Tibial nerve (tissue), 4 donors: Measurements from ENCODE around the gene SSR3.

ENCODE experiments used
- CTCF ChIP-seq, 5 experiments: fragments of 200-600 bp in 3 of 5; fragments of 450-650 bp in 2 of 5; sonication (generic) in 3 of 5; IDR thresholded peaks; one replicate each; pipeline ENCODE4 v1.5.1; 2016 to 2019; ENCODE audit warnings: antibody characterized with exemption in 5 of 5, mild to moderate bottlenecking in 3 of 5, moderate library complexity in 2 of 5
- EP300 ChIP-seq, 2 donors: sonication (generic); formaldehyde crosslinking; IDR thresholded peaks; one replicate each; pipeline ENCODE4 v1.6.1; 2017; ENCODE audit warnings: antibody characterized with exemption in 2 of 2, mild to moderate bottlenecking in 1 of 2
- POLR2A ChIP-seq, 2 donors: fragments of 450-650 bp; IDR thresholded peaks; one replicate each; pipeline ENCODE4 v1.6.1; 2017; ENCODE audit warnings: antibody characterized with exemption in 2 of 2, mild to moderate bottlenecking in 2 of 2, moderate library complexity in 2 of 2

DNA sequence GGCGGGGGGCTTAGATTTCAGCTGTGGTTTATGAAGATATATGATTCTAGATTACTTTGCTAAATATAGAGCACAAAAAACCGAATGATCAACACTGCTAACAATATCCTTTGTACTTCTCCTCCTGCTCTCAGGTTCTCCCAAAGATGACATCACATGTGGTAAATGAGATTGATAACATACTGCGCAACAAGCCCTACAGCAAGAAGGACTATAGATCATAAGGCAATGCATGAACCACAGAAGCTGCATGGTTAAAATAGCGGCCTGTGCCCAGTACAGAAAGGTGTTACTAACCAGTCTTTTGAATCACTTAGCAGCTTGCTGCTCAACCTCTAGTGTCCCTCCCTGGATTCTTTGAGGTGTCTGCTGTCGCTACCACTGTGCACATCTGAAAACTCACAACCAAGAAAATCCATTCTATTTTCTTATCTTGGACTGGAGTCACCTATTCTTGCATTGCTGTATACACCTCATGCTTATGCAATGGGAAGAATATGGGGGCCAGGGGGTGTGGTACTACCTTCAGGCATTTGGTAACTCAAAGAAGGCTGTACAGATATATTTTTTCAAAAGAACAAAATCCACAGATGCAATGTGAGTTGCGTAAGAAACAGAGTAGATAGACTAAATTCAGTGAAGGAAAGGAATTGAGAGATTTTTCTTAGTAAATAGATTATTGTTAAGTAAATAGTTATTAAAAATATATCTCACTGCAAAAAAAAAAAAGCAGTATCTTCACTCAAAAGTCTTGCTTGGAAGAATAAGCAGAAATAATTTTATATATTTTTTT, 18.2 kb downstream of the SSR3 start:
- TF ChIP-seq POLR2A (IDR thresholded peaks at IDR 0.05) (no peak), EP300 (IDR thresholded peaks at IDR 0.05) (no peak), CTCF (IDR thresholded peaks at IDR 0.05) (no peak)
